Mononuclear cell (primary cell): Measurements from ENCODE around the gene VAV2. TPM values are rescaled to one million over a fixed set of nuclear protein-coding genes. Genes with fewer than 3 reads are reported as not detected.

ENCODE experiments used
- H3K27me3 ChIP-seq: 2 replicates; pipeline ENCODE4 v1.6.0; 2011; ENCODE audit warnings: low read length, control low read depth; ENCODE audit not compliant: insufficient read depth
- H3K4me1 ChIP-seq: 2 replicates; pipeline ENCODE4 v1.5.1; 2011; ENCODE audit warnings: mild to moderate bottlenecking, low read length, control low read depth; ENCODE audit not compliant: insufficient read depth
- H3K4me3 ChIP-seq: 2 replicates; pipeline ENCODE4 v1.5.1; 2011; ENCODE audit warnings: mild to moderate bottlenecking, low read length, moderate library complexity
- H3K9me3 ChIP-seq: 2 replicates; pipeline ENCODE4 v1.5.1; 2011; ENCODE audit warnings: low read depth, mild to moderate bottlenecking, control low read depth, low read length
- total RNA-seq: library from RNA; depleted of rRNA; stranded (reverse); fragments of >200 nt; gene quantifications from one replicate; pipeline ENCODE4 v1.2.3, GENCODE V29; 2012

VAV2 gene
- total RNA-seq, 1 donor, result 4.5 TPM

GRCh38 chr9:133942206-133942975 lies 49.7 kb downstream of the VAV2 start:
- Histone ChIP-seq H3K9me3 (no peaks in the 10 kb centered on the region), H3K27me3 (no peaks in the 10 kb centered on the region), H3K4me1 (peaks cover 22% of the 10 kb centered on the region), H3K4me3 (no peak overlapping the region)

GRCh38 chr9:133939845-133940244 lies 52.3 kb downstream of the VAV2 start:
- H3K27me3 ChIP-seq, result no peaks in the 10 kb centered on the region
- peaks cover 5% of the 10 kb centered on the region for H3K4me1 ChIP-seq
- no peak overlapping the region for H3K4me3 ChIP-seq
- H3K9me3 ChIP-seq, result no peaks in the 10 kb centered on the region

- no peaks in the 10 kb centered on the region for H3K4me1 ChIP-seq
- H3K9me3 ChIP-seq, result no peaks in the 10 kb centered on the region
- H3K4me3 ChIP-seq, result no peak overlapping the region
- no peaks in the 10 kb centered on the region for H3K27me3 ChIP-seq
These were observed 52.8 kb downstream of the VAV2 start for GRCh38 chr9:133939171-133939785.

DNA sequence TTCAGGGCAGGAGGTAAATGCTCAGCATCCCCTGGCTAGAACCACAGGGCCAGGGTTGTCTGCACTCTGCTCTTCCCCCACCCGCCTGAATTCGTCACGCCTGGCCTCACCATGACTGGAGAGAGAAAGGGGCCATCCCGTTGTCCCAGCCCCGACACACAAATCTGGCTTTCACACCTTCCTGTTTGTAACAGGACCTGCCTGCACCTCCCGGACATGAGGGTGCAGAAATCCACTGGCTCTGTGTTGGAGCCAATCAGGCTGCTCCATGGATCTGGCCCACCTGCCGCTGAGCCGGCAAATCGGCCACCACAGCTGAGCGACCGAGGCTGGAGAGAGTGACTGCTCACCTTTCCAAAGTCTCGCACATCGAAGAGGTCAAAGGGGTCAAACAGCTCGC lies 53.4 kb downstream of the VAV2 start:
- H3K9me3 ChIP-seq, result no peaks in the 10 kb centered on the region
- H3K4me1 ChIP-seq, result no peaks in the 10 kb centered on the region
- H3K4me3 ChIP-seq, result no peak overlapping the region
- no peaks in the 10 kb centered on the region for H3K27me3 ChIP-seq

DNA sequence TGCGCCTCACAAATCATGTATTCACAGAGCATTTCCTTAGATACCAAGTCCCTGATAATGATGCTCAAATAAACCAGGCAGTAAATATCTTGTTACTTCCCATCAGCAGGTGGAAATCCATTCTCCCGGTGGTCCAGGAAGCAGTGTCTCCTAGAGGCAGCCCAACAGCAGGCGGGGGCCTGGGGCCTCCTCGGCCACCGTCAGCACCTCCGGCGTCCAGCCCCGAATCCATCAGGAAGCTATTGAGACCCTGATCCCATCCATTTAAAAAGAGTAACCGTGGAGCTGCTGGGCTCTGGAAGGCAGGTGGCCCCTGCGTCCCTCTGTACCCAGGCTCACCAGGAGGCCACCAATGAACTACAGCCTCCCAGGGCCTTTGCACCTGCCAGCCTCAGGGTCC lies 54.0 kb downstream of the VAV2 start:
- Histone ChIP-seq H3K4me1 (no peaks in the 10 kb centered on the region), H3K4me3 (no peak overlapping the region), H3K9me3 (no peaks in the 10 kb centered on the region), H3K27me3 (no peaks in the 10 kb centered on the region)

DNA sequence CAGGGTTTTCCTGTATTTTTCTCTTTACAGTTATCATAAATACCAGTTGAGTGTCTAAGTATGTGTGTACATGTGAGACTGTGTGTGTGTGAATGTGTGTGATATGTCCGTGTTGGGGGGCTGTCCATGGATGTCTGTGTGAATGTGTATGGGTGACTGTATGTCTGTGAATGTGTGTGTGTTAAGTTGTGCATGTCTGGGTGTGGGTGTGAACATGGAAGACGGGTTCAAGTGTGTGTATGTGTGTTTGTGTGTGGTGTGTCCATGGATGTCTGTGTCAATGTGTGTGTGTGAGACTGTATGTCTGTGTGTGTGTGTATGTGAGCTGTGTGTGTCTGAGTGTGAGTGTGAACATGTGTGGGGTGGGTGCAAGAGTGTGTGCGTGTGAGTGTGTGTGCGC lies 55.0 kb downstream of the VAV2 start:
- Histone ChIP-seq H3K27me3 (no peaks in the 10 kb centered on the region), H3K4me3 (no peak overlapping the region), H3K4me1 (no peaks in the 10 kb centered on the region), H3K9me3 (no peaks in the 10 kb centered on the region)

GRCh38 chr9:133935328-133936005 lies 56.7 kb downstream of the VAV2 start:
- H3K27me3 ChIP-seq, result no peaks in the 10 kb centered on the region
- H3K4me1 ChIP-seq, result no peaks in the 10 kb centered on the region
- no peaks in the 10 kb centered on the region for H3K9me3 ChIP-seq
- H3K4me3 ChIP-seq, result no peak overlapping the region

DNA sequence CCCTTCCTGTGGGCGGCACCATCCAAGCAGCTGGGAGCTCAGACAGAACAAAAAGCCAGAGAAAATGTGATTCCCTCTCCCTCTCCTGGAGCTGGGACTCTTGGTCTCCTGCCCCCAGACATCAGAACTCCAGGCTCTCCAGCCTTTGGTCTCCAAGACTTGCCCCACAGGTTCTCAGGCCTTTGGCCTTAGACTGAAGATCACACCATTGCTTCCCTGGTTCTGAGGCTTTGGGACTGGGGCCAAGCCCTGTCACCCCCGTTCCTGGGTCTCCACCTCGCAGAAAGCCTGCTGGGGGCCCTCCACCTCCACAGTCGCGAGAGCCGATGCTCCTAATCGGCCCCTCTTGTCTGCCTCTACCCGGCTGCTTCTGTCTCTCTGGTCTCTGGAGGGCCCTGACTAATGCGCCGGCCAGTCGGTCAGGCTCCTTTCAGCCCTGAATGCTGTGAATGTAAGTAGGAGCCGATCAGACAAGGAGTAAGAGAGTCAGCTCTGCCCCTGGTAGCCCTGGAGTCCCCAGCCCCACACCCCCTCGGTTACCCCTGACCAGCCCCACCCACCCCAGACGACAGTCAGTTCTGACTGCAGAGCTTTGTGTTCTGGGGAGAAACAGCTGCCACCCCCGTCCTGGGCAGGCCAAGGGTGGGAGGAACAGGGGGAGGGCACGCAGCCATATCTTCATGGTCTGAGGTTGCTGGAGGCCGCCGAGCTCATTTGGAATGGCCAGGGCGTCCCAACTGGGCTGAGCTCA lies 57.5 kb downstream of the VAV2 start:
- H3K4me3 ChIP-seq, result no peak overlapping the region
- H3K4me1 ChIP-seq, result no peaks in the 10 kb centered on the region
- H3K27me3 ChIP-seq, result no peaks in the 10 kb centered on the region
- no peaks in the 10 kb centered on the region for H3K9me3 ChIP-seq

GRCh38 chr9:133933426-133934026 lies 58.6 kb downstream of the VAV2 start:
- Histone ChIP-seq H3K27me3 (no peaks in the 10 kb centered on the region), H3K4me1 (no peaks in the 10 kb centered on the region), H3K9me3 (no peaks in the 10 kb centered on the region), H3K4me3 (no peak overlapping the region)

DNA sequence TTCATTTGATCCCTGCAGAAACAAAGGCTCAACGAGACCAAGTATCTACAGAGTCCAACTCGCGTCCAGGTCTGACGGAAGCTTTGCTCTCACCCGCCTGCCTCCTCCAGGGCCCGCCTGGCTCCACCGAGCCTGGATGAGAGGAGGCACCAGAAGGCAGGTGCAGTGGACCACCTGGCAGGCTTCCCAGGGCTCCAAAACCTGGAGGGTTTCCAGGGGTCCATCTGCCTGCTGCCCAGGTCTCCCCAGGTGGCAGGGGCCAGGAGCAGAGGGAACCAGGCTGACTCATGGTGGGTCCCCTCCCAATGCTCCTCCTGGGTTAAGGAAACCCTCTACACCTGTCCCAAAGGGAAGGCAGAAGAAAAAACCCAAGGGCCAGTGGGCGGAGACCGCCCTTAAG lies 59.5 kb downstream of the VAV2 start:
- H3K4me3 ChIP-seq, result no peak overlapping the region
- H3K27me3 ChIP-seq, result no peaks in the 10 kb centered on the region
- no peaks in the 10 kb centered on the region for H3K4me1 ChIP-seq
- H3K9me3 ChIP-seq, result no peaks in the 10 kb centered on the region

GRCh38 chr9:133932181-133932580 lies 59.9 kb downstream of the VAV2 start:
- Histone ChIP-seq H3K4me1 (no peaks in the 10 kb centered on the region), H3K4me3 (no peak overlapping the region), H3K27me3 (no peaks in the 10 kb centered on the region)

GRCh38 chr9:133930682-133931485 lies 61.2 kb downstream of the VAV2 start:
- H3K9me3 ChIP-seq, result no peaks in the 10 kb centered on the region
- H3K4me3 ChIP-seq, result no peak overlapping the region
- H3K4me1 ChIP-seq, result no peaks in the 10 kb centered on the region
- H3K27me3 ChIP-seq, result no peaks in the 10 kb centered on the region

More at GRCh38 chr9:133932181-133932580, 59.9 kb downstream of the VAV2 start:
- no peaks in the 10 kb centered on the region for H3K9me3 ChIP-seq

- no peaks in the 10 kb centered on the region for H3K9me3 ChIP-seq
- no peak overlapping the region for H3K4me3 ChIP-seq
- no peaks in the 10 kb centered on the region for H3K27me3 ChIP-seq
- H3K4me1 ChIP-seq, result no peaks in the 10 kb centered on the region
These were observed 62.0 kb downstream of the VAV2 start for GRCh38 chr9:133930046-133930681.

GRCh38 chr9:133929599-133929998 lies 62.5 kb downstream of the VAV2 start:
- Histone ChIP-seq H3K9me3 (no peaks in the 10 kb centered on the region), H3K27me3 (no peaks in the 10 kb centered on the region), H3K4me3 (no peak overlapping the region), H3K4me1 (no peaks in the 10 kb centered on the region)
